Stimulated activated CD4-positive, alpha-beta T cell treated with anti-CD3 and anti-CD28 coated beads, Interleukin-1b, Interleukin-23, amount 100 ng/mL, for 48 hours (primary cell): ENCODE measurements around the gene MTPN.

Source experiments
- DNase-seq: peaks from one replicate; pipeline ENCODE4 v3.0.0-alpha.2; 2020

MTPN gene

GRCh38 chr7:135920478-135920877 lies 56.7 kb downstream of the MTPN start:
- no peak for DNase-seq

- no peak for DNase-seq
Measured at GRCh38 chr7:135919071-135919841, 57.9 kb downstream of the MTPN start.

GRCh38 chr7:135918134-135918533 lies 59.0 kb downstream of the MTPN start:
- no peak for DNase-seq

- no peak for DNase-seq
Measured at GRCh38 chr7:135917721-135918120, 59.4 kb downstream of the MTPN start.

GRCh38 chr7:135914346-135914745 lies 62.8 kb downstream of the MTPN start:
- DNase-seq, result no peak

- no peak for DNase-seq
Measured at GRCh38 chr7:135913404-135913803, 63.8 kb downstream of the MTPN start.

GRCh38 chr7:135911099-135911498 lies 66.1 kb downstream of the MTPN start:
- DNase-seq, result no peak

GRCh38 chr7:135910393-135911036 lies 66.6 kb downstream of the MTPN start:
- DNase-seq, result no peak

GRCh38 chr7:135905858-135906257 lies 71.3 kb downstream of the MTPN start:
- no peak for DNase-seq

GRCh38 chr7:135905355-135905754 lies 71.8 kb downstream of the MTPN start:
- DNase-seq, result no peak

- no peak for DNase-seq
Measured at GRCh38 chr7:135904282-135904681, 72.9 kb downstream of the MTPN start.

- DNase-seq, result no peak
Measured at GRCh38 chr7:135901585-135902540, 75.3 kb downstream of the MTPN start.

- DNase-seq, result no peak
Measured at GRCh38 chr7:135900065-135900546, 77.1 kb downstream of the MTPN start.

GRCh38 chr7:135899458-135900064 lies 77.6 kb downstream of the MTPN start:
- no peak for DNase-seq

- DNase-seq, result no peak
Measured at GRCh38 chr7:135898226-135898625, 78.9 kb downstream of the MTPN start.

- no peak for DNase-seq
Measured at GRCh38 chr7:135894816-135895215, 82.3 kb downstream of the MTPN start.

- DNase-seq, result no peak
Measured at GRCh38 chr7:135889823-135890222, 87.3 kb downstream of the MTPN start.

GRCh38 chr7:135888740-135889139 lies 88.4 kb downstream of the MTPN start:
- DNase-seq, result no peak

GRCh38 chr7:135886345-135887132 lies 90.6 kb downstream of the MTPN start:
- no peak for DNase-seq

GRCh38 chr7:135884495-135885232 lies 92.5 kb downstream of the MTPN start:
- DNase-seq, result no peak

GRCh38 chr7:135879233-135879632 lies 97.9 kb downstream of the MTPN start:
- no peak for DNase-seq
